ENCODE data around the gene CTNNA2.

DNA sequence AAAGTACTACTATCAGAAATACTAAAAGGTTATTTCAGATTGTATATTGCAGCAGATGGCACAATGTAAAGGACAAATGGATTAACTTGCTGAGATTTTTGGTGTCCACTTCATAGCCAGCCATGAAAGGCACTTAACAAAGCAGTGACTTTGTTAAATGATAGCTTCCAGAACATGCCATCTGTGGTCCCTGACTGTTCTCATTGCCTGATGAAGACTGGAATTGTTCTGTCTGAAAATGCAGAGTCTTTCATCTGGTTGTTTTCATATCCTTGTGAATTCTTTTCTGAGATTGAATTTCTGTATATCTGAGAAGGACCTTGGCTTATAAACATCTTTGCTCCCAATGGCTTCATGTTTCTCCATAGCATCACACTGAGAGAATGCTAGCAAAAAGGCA is 836.1 kb downstream of the CTNNA2 start:
- TF ChIP-seq, protein P1, sequence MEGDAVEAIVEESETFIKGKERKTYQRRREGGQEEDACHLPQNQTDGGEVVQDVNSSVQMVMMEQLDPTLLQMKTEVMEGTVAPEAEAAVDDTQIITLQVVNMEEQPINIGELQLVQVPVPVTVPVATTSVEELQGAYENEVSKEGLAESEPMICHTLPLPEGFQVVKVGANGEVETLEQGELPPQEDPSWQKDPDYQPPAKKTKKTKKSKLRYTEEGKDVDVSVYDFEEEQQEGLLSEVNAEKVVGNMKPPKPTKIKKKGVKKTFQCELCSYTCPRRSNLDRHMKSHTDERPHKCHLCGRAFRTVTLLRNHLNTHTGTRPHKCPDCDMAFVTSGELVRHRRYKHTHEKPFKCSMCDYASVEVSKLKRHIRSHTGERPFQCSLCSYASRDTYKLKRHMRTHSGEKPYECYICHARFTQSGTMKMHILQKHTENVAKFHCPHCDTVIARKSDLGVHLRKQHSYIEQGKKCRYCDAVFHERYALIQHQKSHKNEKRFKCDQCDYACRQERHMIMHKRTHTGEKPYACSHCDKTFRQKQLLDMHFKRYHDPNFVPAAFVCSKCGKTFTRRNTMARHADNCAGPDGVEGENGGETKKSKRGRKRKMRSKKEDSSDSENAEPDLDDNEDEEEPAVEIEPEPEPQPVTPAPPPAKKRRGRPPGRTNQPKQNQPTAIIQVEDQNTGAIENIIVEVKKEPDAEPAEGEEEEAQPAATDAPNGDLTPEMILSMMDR (IDR thresholded peaks at IDR 0.05; ENCODE audit: borderline replicate concordance, extremely low read depth, low read length, poor library complexity, severe bottlenecking) = no peak
- no peak for TF ChIP-seq EZH2 (IDR thresholded peaks at IDR 0.05; ENCODE audit: borderline replicate concordance, low read depth, low read length, severe bottlenecking)
